Muscle of arm (tissue), 14 donors: ENCODE measurements around the gene PRADC1. TPM values are rescaled to one million over a fixed set of nuclear protein-coding genes. Genes with fewer than 3 reads are reported as not detected.
A peak's percentile ranks its signal among the peaks of the same experiment; 100 is the strongest.
"Not testable (repeated sequence)": the region's sequence is repeated elsewhere in the genome, so short reads cannot be mapped to it uniquely, and the experiment has no call there.

ENCODE experiments used
- DNase-seq: peaks from one replicate; pipeline ENCODE4 v3.0.0-alpha.2; 2013
- long read RNA-seq, 11 donors: transcript quantifications; one replicate each; lab custom pipeline, GENCODE V29; 2026
- polyA plus RNA-seq, 12 donors: library from polyadenylated mRNA; unstranded; fragments of 120-200 nt; gene quantifications; one replicate each; pipeline ENCODE4 v1.2.1, GENCODE V29; 2013; ENCODE audit not compliant: insufficient read length in 12 of 12

Gene PRADC1
- 10 to 100 TPM in 11 of 12 donors, not detected in 1; 15.9 to 32.8 (median 26.7) TPM for polyA plus RNA-seq
- long read RNA-seq, donor 1, transcript PRADC1-201 (5 exons, 1,083 nt), result major isoform, 17 of 35 reads
- long read RNA-seq, donor 1, partial matches to known transcripts, result 18 of 35 reads
- long read RNA-seq, donor 1, other reads (novel, unspliced or antisense), result 0 of 35 reads
- long read RNA-seq, donor 2, transcript PRADC1-201 (5 exons, 1,083 nt), result major isoform, 34 of 330 reads
- long read RNA-seq, donor 2, partial matches to known transcripts, result 218 of 330 reads
- long read RNA-seq, donor 2, other reads (novel, unspliced or antisense), result 78 of 330 reads
- long read RNA-seq, donor 3, transcript PRADC1-201 (5 exons, 1,083 nt), result major isoform, 9 of 140 reads
- long read RNA-seq, donor 3, partial matches to known transcripts, result 98 of 140 reads
- long read RNA-seq, donor 3, other reads (novel, unspliced or antisense), result 32 of 140 reads
- long read RNA-seq, donor 4, transcript PRADC1-201 (5 exons, 1,083 nt), result major isoform, 5 of 5 reads
- long read RNA-seq, donor 4, partial matches to known transcripts, result 0 of 5 reads
- long read RNA-seq, donor 4, other reads (novel, unspliced or antisense), result 0 of 5 reads
- long read RNA-seq, donor 5, transcript PRADC1-201 (5 exons, 1,083 nt), result major isoform, 40 of 406 reads
- long read RNA-seq, donor 5, partial matches to known transcripts, result 257 of 406 reads
- long read RNA-seq, donor 5, other reads (novel, unspliced or antisense), result 109 of 406 reads
- long read RNA-seq, donor 6, transcript PRADC1-201 (5 exons, 1,083 nt), result major isoform, 6 of 13 reads
- long read RNA-seq, donor 6, partial matches to known transcripts, result 7 of 13 reads
- long read RNA-seq, donor 6, other reads (novel, unspliced or antisense), result 0 of 13 reads
- long read RNA-seq, donor 7, transcript PRADC1-201 (5 exons, 1,083 nt), result major isoform, 19 of 138 reads
- long read RNA-seq, donor 7, partial matches to known transcripts, result 96 of 138 reads
- long read RNA-seq, donor 7, other reads (novel, unspliced or antisense), result 23 of 138 reads
- long read RNA-seq, donor 8, transcript PRADC1-201 (5 exons, 1,083 nt), result major isoform, 35 of 66 reads
- long read RNA-seq, donor 8, partial matches to known transcripts, result 29 of 66 reads
- long read RNA-seq, donor 8, other reads (novel, unspliced or antisense), result 0 of 66 reads
- long read RNA-seq, donor 9, transcript PRADC1-201 (5 exons, 1,083 nt), result major isoform, 11 of 11 reads
- long read RNA-seq, donor 9, partial matches to known transcripts, result 0 of 11 reads
- long read RNA-seq, donor 9, other reads (novel, unspliced or antisense), result 0 of 11 reads
- long read RNA-seq, donor 10, transcript PRADC1-201 (5 exons, 1,083 nt), result major isoform, 23 of 37 reads
- long read RNA-seq, donor 10, partial matches to known transcripts, result 14 of 37 reads
- long read RNA-seq, donor 10, other reads (novel, unspliced or antisense), result 0 of 37 reads
- long read RNA-seq, donor 11, transcript PRADC1-201 (5 exons, 1,083 nt), result major isoform, 30 of 331 reads
- long read RNA-seq, donor 11, partial matches to known transcripts, result 254 of 331 reads
- long read RNA-seq, donor 11, other reads (novel, unspliced or antisense), result 47 of 331 reads

DNA sequence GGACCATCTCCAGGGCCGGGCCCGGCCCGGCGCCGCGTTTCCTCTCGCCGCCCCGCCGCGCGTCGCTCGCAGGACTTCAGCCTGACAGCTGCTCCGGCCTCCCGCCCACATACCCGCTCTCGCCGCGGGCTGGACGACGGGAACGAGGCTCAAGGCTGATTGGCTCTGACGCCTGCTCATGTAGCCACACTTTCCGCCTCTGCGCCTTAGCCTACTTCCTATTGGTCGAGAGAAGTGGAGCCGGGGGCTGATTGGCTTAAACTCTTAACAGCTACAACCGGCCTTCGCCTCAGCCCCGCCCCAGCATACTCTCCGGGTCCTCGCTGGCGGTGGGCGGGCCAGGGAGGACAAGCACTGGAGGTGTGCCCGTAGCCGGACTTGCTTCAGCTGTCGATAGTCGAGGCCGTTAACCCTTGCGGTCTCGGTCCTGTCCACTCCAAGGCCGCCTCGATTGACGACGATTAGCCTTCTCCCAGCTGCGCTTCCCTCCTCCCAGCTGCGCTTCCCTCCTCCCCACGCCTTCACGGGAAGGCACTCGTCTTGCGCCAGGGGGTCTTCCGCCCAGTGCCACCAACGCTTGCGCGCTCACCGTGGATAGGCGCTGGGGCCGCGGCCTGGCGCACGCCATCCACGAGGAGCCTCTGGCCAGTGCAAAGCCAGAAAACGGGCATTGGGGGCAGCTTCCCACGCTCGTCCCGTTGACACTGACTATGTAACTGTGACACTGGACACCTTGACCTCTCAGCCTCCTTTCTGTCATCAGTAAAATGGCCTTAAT, at the start of gene PRADC1:
TSS of gene PRADC1 (minus strand) at position 86 of the 778 bp plus-strand sequence. CDS start at position 7, 79 bp downstream.
- peak; percentile 99 for DNase-seq

DNA sequence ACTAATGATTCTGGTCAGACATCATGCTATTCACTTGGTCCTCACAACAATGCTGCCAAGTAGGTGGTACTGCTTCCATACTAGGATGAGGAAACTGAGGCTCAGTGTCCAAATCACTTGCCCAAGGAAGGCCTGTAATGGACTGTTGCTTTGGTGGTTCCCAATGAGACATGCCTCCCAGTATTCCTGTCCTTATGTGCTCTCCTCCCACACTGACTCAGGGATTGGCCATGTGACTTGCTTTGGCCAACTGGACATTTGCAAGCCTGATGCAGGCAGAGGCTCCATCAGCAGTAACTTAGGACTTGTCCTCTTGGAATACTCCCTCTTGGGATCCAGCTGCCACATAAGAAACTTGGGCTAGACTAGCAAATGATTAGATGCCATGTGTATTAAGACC, 48.2 kb upstream of the PRADC1 start:
- no peak for DNase-seq

DNA sequence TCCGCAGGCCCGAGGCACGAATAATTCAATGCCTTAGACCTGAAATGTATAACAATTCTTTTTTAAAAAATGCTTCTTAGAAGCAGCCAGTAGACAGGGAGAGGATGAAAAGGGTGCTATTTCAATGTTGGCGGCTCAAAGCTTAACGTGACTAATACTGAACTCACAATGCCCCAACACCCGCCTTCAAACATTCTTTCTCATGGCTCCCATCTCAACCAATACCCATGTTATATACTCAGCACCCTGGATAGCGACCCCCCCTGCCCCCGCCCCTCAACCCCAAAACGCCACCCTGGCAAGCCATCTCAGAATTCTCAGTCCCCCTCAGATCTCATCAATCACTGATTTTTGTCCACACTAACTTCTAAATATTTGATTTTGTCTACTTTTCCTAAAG, 46.8 kb upstream of the PRADC1 start:
- no peak for DNase-seq

DNA sequence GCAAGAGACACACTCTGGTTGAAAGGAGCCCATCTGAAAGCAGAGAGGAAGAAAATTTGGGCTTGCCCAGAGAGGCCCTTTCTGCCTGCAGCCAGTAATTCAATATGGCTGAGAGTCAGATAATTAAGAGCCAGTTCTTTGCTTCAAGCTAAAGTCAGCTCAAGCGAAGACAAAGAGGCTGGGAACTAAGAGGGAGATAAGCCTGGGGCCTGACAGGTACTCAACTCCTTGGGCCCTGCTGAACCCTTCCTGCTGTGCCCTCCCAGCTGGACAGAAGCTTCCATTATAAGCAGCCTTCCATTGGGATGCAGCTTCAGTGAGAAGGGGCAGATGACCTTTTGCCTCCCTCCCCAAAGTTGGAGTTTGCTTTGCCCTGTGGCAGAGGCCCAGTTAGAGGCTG, 39.2 kb upstream of the PRADC1 start:
- DNase-seq, result no peak

DNA sequence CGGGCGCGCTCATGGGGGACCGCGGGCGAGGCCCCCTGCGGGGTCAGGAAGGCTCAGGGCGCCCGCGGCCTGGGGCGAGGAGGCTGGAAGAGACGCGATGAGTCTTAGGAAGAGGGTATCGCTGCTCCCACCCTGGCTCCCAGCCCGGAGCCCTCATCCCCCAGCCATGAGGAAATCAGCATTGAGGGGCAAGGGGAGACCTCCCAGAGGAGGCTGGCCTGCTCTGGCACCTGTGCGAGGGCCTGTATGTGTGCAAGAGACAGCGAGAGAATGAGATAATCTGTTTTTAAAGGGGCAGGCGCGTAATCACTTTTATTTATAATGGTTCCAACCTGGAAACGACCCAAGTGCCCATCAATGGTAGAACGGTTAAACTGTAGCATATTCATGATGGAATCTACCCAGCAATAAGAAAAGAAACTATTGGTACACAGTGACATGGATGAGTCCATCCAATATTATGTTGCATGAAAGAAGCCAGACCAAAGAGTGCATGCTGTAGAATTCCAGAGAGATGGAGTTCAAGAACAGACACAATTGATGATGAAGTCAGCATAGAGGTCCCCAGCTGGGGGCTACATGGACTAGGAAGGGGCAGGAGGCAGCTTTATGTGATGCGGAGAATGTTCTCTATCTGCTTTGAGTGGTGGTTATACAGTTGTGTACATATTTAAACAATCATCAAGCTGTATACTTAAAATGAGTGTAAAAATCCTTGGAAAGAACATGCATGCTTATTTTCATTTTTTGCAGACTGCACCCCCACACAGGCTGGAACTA, 36.8 kb upstream of the PRADC1 start:
- no peak for DNase-seq

DNA sequence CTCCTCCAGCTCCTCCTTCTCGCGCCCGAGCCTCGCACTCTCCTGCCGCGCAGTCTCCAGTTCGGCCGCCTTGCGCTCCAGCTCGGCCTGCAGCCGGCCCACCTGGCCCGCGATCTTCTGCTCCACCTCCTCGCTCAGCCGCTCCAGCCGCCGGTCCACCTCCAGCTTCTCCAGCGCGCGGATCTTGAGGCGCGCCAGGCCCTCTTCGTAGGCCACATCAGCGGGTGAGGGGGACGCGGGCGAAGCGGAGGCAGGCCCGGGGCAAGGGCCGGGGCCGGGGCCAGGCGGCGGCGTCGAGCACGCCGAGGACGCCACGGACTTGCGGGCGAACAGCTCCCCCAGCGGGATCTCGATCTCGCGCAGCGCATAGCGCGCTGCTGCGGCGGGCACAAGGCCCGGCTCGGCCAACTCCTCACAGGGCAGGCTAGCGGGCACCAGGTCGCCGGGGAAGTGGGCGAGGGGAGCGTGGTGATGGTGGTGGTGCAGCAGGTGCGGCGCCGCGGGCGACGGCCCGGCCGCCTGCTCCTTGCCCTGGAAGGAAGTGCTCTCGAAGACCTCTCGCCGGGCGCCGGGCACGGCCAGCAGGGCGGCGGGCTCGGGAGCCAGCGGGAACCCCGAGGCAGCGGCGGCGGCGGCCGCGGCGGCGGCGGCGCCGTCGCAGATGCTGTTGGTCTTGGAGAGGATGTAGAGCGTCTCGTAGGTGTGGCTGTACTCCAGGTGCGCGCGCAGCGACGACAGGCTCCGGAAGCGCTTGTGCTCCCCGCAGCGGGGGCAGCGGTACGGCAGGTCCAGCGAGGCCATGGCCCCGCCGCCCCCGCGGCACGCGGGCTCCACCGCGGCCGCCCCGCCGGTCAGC, 36.0 kb upstream of the PRADC1 start:
- no peak for DNase-seq

DNA sequence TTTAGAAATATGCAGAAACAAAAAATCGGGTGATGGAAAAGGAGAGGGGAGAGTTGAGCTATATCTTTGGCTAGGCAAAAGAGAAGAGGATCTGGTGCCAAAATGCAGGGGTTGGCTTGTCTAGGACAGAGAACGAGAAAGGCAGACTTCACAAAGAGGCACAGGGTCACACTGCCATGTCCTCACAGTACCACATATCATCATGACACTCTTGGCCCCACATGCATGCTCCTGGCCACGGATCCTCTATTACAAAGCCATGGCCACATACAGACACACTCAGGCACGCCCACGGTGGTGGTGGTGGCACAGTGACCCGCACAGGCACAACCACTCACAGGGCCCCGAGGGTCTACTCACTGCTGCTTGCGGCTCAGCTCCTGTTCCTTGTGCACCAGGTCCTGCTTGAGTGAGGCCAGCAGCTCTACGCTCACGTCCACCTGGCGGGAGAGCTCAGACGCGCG, 35.4 kb upstream of the PRADC1 start:
- no peak for DNase-seq

DNA sequence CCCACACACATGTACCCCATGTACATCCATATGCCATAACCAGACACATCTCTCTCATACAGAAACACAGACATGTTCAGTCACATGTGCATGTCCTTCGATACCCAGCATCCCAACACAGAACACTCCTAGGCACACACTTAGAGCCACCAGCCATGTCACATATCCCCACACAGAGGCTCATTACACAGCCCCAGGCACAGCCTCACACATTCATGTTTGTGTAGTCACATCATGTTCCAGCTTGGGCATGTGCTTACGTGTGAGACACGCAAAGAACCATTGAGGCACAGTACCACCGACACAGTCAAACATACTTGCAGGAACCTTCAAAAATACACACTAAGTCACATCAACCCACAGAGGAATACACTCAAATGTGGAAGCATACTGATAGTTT, 34.0 kb upstream of the PRADC1 start:
- DNase-seq, result no peak

DNA sequence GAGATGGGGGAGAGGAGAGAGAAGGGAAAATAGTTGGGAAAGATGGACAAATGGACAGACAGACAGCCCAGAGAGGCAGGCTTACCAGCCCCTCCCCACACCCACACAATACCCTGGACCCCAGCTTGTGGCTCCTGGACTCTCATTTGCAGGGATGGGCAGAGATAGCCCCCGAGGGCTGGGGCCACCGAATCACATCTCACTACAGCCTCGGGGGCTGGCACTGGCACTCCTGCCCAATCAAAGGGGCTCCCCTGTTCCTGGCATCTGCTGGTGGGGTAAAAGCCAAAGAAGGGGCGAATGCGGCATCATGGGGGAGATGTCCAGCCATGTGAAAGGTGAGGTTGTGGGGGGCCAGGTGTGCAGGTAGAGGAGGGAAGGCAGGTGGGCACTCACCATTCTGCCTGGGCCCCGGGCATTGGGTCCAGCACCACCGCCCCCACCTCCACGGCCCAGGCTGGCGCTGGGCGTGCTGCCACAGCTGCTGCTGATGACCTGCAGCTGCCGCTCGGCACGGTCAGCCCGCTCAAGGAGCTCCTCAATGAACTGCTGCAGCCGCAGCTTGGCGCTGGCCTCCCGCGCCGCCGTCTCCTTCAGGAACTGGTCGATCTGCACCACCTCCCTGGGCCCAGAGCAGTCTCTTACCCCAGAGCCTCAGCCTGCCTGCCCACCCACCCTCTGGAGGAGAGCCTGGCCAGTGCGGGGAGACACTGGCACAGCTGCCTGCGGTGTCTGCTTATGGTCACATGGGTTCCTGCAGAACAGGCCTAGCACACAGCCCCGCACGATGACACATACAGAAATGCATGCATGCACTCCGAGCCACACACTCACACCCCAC, 33.2 kb upstream of the PRADC1 start:
- no peak for DNase-seq

DNA sequence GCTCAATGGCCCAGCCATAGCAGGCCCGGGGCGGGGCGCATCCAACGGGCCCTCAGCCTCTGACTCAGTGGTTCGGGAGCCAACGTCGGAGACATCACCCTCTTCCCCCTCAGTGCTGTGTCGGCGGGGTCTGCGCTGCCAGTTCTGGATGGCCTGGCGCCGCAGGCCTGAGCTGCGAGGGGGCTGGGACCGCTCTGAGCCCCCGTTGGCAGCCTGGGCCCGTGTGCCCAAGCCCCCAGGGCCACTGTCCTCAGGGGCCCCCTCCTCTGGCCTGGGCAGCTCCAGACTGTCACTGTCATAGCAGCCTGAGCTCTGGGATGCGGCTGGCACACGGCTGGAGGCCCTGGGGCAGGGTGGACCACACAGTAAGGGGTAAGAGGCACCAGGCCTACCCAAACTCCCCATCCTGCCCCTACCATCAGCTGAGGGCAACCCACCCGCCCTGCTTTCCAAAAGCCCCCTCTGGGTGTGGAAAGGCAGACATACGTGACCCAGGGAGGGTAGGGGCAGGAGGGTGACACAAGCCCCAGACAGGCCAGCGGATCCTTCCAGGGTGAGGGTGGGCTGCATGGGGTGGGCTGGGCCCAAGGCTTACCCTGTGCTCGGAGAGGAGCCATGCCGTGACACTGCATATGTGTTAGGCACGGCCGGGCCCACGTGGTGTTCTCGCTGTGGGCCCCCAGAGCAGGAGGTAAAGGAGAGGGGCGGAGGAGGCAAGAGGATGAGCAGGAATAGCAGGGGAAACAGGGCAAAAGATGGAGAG, 32.4 kb upstream of the PRADC1 start:
- DNase-seq, result no peak

DNA sequence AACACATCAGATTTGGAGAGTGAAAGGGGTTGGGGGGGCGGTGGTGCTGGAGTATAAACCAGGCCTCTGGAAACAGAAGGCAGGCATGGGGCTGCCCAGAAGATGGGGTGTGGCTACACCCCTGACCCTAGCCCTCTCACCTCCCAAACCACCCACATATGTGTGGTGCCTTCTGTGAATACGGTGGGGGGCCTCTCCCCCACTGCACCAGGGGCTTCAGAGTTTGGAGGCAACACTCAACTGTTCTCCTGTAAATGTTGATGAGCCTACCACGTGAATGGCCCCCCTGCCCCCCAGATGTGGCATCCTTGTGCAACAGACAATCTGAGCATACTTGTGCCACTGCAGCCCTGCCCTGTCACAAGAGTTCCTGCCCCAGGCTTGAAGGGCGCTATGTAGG, 31.7 kb upstream of the PRADC1 start:
- no peak for DNase-seq

DNA sequence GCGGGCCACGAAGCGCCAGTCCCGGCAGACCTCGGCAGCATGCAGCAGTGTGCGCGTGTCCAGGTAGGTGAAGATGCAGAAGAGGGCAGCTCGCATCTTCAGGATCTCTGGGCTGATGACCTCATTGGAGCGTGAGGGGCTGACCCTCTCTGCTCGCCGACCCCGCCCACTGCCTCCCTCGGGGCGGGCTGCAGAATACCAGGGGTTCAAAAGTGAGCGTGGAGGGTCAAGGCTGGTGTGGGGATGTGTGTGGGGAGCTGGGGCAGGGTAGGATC, 31.2 kb upstream of the PRADC1 start:
- DNase-seq, result no peak

DNA sequence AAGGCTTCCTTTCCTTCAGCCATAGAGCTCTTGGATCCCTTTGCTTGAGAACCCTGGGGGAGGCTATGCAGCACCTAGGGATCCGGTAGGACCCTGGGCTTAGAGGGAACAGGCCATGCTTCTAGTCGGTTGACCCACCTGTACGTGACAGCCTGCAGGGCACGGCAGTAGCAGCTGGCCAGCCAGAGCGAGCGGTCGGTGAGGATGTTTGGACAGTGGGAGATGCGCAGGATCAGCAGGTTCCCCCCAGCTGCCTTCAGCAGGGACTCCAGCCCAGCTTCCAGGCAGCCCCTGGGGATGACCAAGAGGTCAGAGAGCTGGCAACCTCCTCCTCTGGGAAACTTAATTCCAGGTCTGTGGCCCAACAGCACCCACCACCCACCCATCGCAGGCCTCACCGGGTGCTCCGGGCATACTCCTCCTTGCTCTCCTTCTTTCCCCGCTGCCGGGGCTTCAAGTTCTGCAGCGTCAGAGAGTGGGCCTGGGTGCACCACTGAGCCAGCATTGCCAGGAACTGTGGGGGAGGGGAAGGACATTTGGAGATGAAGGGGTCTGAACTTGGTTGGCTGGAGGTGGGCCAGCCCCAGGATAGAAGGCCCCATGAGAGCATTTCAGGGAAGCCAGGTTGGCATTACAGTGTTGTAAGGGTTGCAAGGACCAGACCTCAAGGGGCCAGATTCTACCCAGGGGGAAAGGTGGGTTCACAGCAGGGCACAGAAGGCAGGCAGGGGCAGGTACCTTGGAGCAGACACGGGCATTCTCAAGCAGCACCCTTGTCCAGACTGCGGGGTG, 30.7 kb upstream of the PRADC1 start:
- DNase-seq, result no peak

DNA sequence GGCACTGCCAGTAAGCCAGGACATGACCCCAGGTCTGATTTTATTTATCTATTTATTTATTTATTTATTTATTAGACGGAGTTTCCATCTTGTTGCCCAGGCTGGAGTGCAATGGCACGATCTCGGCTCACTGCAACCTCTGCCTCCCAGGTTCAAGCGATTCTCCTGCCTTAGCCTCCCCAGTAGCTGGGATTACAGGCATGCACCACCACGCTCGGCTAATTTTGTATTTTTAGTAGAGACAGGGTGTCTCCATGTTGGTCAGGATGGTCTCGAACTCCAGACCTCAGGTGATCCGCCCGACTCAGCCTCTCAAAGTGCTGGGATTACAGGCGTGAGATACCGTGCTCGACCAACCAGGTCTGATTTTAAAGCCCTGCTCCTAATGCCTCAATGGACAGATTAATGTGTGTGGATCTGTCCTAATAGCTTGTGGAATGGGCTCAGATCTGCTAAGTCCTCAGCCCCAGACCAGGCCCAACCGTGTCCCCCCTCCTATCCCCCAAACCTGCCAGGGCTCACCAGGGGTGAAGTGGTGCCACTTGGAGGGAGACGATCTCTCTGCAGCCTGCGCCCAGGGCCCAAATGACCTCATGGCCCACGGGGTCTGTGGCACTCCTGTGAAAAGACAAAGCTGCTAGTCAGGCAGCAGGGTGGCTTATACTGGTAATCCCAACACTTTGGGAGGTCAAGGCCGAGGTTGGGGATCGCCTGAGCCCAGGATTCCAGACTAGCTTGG, 29.8 kb upstream of the PRADC1 start:
- DNase-seq, result not testable (repeated sequence)

DNA sequence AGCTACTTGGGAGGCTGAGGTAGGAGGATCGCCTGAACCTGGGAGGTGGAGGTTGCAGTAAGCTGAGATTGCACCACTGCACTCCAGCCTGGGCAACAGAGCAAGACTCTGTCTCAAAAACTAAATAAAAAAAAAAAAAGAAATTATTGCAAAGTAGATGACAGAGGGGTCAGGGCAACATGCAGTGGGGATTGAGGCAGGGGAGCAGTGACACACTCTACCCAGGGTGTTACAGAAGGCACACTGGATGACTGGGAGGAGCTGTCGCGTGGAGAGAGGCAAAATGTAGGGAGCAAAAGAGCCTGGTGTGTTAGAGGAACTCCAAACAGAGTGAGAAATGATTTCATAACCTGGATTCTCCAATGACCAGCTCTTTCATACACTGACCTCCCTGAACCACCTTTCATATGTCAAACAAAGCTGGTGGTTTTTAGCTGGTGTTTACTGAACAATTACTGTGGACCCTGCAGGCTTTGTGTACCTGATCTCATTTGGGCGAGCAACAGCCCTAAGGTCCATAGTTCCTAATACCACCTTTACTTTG, 29.1 kb upstream of the PRADC1 start:
- DNase-seq, result no peak
